Stimulated activated CD4-positive, alpha-beta T cell treated with anti-CD3 and anti-CD28 coated beads, Interleukin-1b, Interleukin-23, amount 100 ng/mL, for 4 hours (primary cell): Measurements from ENCODE around the gene SORCS2.

ENCODE experiments used
- DNase-seq, 2 donors: peaks; one replicate each; pipeline ENCODE4 v3.0.0-alpha.2; 2020; ENCODE audit warnings: low read depth in 2 of 2

The SORCS2 gene

GRCh38 chr4:7505116-7505900 lies 313.0 kb downstream of the SORCS2 start:
- DNase-seq, result no peak

DNA sequence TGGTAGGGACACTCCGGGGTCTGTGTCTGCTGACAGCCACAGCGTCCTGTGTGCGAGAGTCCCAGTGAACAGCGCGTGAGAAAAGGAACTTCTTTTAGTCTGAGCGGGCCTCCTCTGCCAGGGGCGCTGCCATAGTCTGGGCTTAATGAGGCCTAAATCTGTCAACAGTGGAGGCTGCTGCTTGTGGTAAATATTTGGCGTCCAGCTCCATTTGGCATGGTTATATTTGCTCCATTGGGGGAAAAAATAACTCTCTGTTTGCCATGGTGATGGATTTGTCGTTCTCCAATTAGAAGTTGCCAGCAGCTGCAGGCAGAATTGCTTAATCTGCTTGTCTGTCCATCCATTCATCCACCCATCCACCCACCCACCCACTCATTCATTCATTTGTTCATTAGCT lies 313.8 kb downstream of the SORCS2 start:
- no peak for DNase-seq

DNA sequence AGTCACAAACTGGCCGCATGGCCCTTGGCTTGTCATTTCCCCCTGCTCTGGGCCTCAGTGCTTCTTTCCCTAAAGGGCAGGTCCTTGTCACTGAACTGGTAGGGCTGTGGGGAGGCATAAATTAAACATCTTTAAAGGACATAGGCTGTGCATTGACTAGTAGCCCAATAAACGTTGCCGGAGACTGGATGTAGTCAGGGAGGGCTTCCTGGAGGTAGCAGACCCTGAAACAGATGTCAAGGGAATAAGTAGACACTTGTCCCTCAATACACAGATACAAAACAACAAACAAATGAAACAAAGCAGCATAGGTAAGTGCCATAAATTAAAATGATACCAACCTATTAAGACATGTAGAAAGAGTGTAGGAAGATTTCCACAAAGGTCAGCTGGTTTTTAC lies 314.2 kb downstream of the SORCS2 start:
- no peak for DNase-seq

DNA sequence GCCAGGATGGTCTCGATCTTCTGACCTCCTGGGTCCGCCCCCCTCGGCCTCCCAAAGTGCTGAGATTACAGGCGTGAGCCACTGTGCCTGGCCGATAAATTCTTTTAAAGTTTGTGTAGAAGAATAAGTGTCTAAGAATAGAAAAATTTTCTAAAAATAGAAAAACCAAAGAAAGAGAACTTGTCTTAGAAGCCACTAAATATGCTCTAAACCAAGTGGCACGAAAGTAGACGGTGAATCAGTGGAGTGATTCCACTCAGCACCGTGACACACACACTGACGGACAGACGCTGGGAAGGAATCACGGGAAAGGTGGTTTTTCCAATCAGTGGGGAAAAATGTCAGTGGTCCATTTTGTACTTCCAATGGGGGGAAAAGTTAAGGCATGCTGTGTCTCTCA lies 315.0 kb downstream of the SORCS2 start:
- no peak for DNase-seq

GRCh38 chr4:7510066-7510465 lies 317.7 kb downstream of the SORCS2 start:
- DNase-seq, result no peak

- no peak for DNase-seq
Observed at GRCh38 chr4:7510538-7510937, 318.2 kb downstream of the SORCS2 start.

- no peak for DNase-seq
Observed at GRCh38 chr4:7511525-7511924, 319.2 kb downstream of the SORCS2 start.

- DNase-seq, result no peak
Observed at GRCh38 chr4:7512428-7512827, 320.1 kb downstream of the SORCS2 start.

DNA sequence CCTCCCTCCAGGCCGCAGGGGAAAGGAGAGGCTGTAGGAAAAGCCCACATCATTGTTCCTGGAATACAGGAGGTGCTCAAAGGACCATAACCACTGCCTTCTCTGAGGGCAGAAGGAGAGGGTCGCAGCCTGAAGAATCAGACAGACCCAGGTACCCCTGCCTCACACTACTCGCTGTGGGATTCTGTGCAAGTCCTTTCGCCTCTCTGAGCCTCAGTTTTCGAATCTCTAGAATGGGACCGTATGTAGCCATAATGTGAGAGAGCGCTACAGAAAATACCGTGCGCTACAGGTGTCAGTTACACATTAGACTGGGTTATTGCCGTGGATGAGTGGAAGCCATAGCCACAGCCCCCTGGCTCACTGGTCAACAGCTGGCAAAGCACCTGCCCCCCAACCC lies 320.6 kb downstream of the SORCS2 start:
- DNase-seq, result no peak

DNA sequence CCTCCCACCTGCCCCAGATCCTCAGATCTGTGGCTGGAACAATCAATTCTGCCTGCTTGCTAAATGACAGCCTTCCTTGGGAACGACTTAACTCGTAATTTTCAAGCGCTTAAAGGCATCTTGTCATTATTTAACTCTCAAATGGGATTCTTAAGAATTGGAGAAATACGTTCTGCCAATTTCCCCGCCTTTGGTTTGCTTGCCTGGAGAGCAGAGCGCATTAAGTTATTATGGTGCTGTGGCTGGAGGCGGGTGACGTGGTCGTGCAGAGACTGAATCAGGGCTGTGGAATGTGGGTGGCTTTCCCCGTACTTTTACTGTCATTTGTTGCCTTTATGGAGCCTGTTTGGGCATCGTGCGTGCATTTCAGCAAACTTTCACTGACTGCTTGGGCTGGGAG lies 321.3 kb downstream of the SORCS2 start:
- DNase-seq, result no peak

- no peak for DNase-seq
Observed at GRCh38 chr4:7514281-7514680, 321.9 kb downstream of the SORCS2 start.

- no peak for DNase-seq
Observed at GRCh38 chr4:7514789-7515188, 322.5 kb downstream of the SORCS2 start.

GRCh38 chr4:7515390-7515902 lies 323.1 kb downstream of the SORCS2 start:
- DNase-seq, result no peak

DNA sequence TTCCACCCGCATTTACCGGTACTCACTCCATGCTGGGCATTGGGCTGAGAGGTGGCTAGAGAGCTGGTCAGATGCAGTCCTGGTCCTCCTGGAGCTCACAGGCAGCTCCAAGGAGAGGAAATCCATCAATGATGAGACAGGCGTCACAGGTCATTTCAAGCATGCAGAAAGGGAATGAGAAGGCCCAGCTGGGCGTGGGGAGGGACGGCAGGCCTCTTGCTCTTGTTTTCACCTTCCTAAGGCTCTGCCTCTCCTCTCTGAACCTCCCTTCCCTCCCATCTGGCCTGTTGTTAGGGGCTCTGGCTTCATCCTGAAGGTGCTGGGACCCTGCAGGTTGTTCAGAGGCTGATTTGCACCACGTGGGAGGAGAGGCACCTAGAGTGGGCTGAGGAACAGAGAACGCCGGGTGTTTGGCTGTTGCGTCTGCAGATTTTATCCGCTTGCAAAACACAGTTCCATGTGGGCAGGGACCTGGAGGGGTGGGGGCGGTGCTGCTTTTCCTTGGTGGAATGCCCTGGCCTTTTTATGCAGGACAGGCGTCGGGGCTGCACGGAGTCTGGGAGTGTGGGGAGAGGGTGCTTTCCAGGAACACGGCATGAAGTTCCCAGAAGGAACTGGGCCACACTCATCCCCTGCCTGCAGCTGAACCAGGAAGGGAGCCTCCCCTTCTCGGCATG lies 323.9 kb downstream of the SORCS2 start:
- DNase-seq, result no peak

DNA sequence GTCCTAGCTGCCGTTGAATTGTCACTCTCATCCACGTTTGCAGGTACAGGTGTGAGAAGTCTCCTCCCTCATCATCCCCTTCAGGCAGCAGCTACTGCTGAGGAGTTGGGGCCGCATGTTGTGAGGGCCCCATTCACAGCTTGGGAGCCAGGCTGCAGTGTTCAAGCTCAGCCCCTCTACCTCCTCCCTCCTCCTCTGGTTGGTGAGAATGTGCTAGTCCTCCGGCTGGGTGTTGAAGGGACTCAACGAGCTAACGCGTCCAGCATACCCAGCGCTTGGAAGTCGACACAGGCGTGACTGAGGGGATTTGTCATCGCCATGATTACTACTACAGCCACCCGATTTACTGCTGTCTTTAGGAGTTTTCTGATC lies 324.4 kb downstream of the SORCS2 start:
- DNase-seq, result no peak

DNA sequence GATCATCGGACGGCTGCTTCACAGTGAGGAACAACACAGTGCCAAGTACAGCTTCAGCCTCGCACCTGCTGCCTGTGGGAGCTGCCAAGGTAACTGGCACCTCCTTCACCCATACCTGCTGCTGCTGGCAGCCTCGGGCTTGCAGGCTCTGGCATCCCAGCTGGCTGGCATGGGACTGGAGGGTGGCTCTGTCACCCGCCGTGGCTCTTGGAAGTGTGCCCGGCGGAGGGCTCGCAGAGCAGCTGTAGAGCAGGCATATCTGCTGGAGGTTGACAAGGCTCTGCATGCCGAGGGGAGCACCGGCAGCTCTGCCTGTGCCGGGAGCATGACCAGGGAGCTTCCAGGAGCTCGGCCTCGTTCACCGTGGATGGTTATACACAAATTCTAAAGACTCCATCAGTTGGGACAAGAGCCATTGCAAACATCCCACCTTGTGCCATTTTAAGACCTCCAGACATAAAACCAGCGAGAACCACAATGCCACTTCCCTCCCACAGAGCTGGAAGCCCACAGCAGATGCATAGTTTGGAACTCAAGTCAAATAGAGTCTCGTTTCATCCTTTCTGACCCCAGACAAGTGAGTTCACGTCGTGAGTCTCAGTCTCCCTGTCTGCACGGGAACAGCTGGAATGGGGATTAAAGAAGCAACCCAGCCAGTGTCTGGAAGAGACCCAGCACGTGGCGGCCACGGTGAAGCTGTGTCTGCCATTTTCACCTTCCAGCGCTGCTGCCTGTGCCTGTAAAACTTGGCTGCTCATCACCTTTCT lies 326.7 kb downstream of the SORCS2 start:
- DNase-seq, result no peak

DNA sequence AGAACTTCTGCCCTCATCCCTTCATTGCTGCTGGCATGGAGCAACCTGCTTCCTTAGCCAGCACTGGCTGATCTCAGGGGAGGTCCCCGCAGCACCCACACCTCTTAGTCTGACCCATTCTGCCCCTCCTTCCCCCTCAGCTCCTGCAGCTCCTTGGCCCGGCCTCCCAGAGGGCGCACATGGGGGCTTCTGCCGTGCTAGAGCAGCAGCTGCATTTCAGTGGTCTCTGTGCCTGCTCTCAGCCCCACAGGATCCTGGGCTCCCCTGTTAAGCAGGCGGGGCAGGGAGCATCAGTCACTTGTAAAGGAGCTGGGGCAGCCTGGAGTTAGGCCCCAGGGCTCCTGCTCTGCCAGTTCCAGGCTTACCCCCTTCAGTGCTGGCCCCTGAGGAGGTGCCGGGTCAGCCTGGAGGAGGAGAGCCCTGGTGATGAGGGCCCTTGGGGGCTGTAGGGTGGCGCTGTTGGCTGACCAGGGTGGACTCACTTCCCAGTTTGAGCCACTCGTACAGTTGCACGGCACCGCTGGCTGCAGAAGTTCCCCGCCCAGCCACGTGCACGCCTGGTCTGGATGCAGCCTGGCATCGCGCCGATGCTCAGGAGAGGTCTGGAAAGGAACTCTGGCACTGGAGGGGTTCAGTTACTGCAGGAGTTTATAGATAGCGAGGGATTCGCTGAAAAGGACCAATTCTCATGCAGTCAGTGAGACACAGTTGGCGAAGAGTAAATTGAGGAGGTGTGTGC lies 327.5 kb downstream of the SORCS2 start:
- no peak for DNase-seq

DNA sequence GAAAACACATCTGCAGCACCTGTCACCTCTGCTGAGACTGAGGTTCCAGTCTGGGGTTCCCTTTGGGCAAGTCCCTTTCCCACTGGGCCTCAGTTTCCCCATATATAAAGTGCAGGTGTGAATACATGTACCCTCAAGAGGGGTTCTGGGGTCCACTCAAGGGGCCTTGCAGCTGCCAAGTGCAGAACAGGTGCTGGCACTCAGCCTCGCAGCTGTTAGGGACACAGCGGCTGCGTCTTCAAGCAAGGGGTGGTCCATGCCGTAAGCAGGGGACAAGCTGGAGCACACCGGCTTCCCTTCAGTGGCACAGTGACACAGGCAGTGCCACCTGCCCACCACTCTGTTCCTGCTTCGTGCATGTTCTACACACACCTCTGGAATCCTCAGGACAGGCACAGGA lies 329.3 kb downstream of the SORCS2 start:
- no peak for DNase-seq

DNA sequence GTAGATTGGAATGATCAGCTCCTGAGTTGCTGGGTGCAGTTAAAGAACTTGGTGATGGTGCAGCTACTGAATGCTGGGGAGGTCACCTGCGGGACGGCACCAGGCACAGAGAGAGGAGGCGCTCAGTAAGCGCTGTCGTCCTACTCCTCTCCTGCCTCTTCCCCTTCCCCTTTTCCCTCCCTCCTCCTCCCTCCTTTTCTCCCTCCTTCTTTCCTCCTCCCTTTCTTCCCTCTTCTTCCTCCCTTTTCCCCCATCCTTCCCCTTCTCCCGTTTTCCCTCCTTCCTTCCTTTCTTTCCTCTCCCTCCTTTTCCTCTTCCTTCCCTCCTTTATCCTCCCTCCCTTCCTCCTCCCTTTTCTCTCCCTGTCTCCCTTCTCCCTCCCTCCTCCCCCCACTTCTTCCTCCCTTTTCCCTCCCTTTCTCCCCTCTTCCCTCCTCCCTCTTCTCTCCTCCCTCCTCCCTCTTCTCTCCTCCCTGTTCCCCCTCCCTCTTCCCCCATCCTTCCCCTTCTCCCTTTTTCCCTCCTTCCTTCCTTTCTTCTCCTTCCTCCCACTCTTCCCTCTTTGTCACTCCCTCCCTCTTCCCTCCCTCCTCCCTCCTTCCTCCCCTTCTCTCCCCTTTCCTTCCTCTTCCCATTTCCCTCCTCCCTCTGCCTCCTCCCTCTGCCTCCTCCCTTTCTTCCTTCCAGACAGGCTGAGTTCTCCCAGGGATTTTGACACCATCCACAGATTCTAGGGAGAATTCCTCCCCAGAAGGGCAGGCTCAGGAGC lies 330.3 kb downstream of the SORCS2 start:
- no peak for DNase-seq

DNA sequence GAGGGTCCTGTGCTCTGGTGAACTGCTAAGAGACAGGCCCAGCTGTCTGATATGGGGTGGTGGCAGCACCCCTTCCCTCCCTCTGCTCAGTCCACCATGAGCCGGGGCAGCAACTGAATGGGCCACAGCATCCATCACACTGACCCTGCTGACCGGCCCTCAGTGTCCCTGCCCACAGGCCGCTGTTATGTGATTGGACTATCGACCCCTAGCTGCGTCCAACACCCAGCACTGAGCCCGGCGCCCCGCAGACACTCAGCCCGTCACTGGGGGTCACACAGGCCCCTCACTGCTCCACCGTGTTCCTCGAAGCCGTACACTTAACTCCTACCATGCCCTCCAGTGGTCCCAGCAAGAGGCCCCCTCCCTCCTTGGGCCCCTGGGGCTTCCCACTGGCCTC lies 331.2 kb downstream of the SORCS2 start:
- no peak for DNase-seq

DNA sequence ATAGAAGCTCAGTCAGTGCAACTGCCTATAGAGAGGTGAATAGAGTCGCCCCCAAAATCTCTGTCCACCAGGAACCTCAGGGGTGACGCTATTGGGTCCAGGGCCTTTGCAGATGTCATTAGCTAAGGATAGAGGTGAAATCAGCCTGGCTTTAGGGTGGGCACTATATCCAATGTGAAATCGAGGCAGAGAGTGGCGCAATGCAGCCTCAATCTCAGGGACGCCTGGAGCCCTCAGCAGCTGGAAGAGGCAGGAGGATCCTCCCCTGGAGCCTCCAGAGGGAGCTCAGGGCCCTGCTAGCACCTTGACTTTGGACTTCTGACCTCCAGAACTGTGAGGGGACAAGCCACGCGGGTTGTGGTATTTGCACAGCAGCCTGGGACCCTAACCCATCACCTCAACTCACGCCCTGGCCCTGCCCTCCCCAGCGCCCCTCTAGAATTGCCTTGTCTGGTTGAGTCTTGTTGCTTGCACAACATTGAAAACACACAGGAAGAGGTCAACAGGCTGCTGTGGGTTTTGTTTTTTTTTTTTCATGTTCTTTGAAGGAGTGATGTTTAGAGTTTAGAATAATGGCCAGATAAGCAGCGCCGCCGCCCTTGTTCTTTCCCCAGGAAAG lies 331.8 kb downstream of the SORCS2 start:
- no peak for DNase-seq
